GM18519 (cell line): ENCODE measurements around the gene RFT1.

Source experiments
- ATAC-seq: cut with Tn5 transposase; IDR thresholded peaks from one replicate; pipeline ENCODE4 v1.9.1; 2021; ENCODE audit warnings: mild to moderate bottlenecking, moderate library complexity; ENCODE audit not compliant: unreplicated experiment, low FRiP score

The RFT1 gene, protein sequence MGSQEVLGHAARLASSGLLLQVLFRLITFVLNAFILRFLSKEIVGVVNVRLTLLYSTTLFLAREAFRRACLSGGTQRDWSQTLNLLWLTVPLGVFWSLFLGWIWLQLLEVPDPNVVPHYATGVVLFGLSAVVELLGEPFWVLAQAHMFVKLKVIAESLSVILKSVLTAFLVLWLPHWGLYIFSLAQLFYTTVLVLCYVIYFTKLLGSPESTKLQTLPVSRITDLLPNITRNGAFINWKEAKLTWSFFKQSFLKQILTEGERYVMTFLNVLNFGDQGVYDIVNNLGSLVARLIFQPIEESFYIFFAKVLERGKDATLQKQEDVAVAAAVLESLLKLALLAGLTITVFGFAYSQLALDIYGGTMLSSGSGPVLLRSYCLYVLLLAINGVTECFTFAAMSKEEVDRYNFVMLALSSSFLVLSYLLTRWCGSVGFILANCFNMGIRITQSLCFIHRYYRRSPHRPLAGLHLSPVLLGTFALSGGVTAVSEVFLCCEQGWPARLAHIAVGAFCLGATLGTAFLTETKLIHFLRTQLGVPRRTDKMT

DNA sequence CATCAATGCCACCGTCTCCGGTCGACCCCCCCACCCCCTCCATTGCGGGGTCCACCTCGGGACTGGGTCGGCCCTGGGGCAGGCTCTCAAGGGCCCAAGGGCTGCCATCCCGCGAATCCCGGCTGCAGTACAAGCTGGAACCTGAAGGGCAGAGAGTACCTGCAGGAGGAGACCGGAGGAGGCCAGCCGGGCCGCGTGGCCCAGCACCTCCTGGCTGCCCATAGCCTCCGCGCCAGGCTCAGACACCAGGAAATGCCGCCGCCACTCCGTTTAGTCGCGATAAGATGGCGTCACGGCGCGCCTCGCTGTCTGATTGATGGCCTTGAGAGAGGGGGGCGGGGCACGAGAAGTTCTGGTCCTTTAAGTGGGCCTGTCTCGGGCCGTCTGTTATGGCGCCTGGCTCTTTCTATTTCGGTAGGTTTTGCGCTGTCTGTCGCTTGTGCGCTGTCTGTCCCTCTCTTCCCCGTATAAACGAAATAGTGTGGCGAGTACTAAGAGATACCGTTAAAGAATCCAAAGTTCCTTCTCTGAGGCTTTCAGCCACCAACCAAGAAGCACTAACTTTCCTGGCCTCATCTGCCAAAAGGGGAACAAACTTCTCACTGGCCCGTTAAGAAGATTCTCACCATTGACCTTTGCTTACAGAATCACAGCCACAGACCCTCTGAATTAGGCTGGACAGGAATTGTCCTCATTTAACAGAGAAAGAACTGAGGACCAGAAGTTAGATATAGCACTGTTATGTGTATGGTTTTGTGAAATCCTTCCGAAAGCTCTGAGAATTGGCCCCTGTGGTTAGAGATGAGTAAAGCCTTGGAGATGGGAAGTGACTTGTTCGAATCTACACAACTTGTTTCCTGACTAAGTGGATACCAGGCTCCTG, at the start of gene RFT1:
TSS of gene RFT1 (minus strand) at position 257 of the 883 bp plus-strand sequence. CDS start at position 222, 35 bp downstream.
- ATAC-seq: peak; percentile 48

DNA sequence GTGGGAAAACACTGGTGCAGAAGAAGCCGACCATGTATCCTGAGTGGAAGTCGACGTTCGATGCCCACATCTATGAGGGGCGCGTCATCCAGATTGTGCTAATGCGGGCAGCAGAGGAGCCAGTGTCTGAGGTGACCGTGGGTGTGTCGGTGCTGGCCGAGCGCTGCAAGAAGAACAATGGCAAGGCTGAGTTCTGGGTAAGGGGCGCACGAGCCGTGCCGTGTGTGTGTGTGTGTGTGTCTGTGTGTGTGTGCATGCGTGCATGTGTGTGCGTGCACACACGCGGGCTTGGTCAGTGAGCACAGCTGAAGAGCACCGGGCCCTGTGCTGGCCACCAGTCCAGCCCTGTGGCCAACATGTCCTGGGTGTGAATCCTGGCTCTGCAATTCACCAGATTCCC, 49.3 kb upstream of the RFT1 start:
- ATAC-seq: no peak

DNA sequence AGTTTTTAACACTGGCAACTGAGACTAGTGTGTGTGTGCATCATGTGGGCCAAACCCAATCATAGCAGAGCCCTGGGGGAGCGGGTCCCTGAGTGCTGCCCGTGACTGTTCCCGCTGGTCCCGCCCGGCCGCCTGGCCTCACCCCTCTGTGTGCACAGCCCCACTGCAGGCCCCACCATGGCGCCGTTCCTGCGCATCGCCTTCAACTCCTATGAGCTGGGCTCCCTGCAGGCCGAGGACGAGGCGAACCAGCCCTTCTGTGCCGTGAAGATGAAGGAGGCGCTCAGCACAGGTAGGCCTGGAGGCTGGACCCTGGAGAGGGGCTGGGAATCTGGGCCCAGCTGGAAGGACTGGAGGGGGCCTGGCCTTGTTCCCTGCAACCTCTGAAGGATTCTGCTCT, 48.0 kb upstream of the RFT1 start:
- no peak for ATAC-seq

DNA sequence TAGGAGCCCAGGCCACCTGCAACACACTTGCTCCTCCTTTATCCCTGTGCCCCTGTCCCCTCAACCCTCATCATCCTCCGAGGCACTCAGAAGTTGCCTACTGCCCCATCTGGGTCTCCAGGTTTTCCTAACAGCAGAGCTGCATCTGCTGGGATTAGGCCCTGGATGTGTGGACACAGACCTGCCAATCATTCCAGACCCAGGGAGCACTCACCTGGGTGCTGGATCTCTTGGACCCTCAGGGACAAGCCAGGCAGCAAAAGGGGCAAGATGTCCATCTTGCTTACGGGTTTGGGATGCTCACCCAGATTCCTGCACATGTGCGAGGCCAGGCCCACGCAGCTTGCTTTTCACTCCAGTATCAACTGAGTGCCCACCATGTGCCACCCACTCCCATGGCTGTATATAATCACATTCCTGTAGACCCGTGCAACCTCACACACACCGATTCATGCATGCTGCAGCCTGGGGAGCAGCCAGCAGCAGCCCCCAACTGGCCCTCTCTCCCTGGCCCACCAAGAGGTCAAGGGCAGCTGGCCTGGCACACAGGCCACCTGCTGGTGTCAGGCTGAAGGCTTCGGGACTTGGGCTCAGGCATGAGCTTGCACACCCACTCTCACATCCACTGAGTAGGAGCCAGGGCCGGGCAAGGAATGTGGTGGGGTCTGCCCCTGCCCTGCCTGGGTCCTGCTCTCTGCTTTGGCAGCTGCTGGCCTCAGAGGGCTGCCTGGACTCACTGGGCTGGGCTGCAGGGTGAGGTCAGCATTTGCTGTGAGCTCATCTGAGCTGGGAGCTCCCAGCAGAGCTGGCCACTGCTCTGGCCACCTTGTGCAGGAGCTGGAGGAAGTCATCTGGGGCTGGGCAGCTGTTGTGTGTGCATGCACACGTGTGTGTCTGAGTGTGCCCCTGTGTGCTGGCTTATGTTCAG, 45.6 kb upstream of the RFT1 start:
- ATAC-seq: no peak

DNA sequence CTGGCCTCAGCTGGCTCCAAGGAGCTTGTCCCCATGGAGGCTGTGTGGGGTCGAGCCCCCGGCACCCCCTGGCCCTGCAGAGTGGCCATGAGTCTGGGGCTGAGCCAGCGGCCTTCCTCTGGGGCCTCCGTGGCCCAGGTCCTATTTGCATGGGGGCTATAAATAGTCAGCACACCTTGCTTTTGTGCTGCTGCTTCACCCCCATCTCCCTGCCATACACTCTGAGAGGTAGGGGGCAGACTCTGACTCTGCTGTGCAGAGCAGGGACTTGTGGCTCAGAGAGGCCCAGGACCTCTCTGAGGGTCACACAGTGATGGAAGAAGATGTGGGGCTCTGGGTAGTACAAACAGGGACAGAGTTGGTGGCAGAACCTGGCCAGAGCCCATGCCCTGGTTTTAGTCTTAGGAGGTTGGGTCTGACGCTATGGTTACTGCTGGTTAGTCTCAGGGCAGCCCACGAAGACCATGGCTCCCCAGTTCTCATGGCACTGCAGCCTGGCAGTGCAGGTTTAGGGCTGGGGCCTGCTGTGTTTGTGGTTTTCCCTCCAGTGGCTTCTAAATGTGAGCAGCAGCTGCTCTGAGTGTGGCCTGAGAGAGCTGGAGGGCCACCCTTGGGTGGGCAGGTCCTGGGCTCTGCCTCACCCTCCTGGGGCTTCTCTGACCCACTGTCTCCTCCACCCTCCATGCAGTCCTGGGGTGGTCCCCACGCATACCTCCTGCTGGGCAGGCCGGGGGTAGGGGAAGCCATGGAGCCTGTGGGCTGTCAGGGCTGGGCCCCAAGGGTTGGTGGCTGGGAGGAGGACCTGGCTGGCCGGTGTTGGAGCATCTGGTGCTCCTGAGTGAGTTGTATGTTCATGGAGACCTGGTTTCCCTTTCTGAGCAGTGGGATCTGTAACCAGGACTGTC, 44.4 kb upstream of the RFT1 start:
- ATAC-seq: no peak

DNA sequence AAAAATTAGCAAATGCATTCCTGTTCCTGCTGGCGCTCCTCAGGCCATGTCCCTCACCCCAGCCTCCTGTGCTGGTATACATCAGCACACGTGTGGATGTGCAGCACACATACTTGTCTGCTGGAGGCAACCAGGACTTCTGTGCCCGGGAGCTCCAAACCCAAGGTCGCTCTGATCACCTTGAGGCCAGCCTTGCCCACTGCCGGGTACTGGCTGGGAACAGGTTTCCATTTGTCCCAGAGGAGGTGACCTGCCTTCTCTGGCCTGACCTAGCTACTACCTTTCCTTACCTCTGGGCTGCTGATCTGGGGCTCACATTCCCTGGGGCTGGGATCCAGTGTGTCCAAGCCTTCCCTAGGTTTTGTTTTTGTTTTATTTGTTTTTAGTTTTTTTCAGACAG, 42.9 kb upstream of the RFT1 start:
- ATAC-seq: no peak

DNA sequence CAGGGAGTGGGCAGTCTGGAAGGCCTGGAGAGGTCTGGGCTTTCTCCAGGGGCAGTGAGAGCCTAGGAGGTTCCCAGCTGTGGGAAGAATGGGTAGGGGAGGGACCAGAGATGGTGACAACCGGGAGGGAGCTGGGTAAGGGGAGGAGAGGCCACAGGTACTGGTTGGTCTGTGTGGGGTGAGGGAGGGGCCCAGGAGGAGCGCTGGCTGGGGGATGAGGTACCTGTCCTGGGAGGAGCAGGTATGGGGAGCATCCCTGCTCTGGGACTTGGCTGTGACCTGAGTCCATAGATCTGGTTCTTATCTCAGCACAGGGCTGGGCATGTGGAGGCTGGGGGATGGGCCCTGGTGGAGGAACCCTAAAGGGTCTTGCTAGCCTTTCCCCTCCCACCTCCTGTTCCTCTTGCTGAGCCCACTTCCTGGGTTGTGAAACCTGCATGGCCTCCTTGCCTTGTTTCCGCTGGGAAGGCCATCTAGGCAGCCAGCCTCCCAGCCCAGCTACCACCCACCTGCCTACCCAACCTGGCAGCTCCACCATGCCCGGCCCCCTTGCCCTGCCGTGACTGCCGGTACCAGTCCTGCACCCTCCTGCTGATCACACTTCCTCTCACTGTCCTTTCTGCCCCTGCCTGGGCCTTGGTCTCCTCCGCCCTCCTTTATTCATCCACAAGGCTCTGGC, 41.7 kb upstream of the RFT1 start:
- no peak for ATAC-seq

DNA sequence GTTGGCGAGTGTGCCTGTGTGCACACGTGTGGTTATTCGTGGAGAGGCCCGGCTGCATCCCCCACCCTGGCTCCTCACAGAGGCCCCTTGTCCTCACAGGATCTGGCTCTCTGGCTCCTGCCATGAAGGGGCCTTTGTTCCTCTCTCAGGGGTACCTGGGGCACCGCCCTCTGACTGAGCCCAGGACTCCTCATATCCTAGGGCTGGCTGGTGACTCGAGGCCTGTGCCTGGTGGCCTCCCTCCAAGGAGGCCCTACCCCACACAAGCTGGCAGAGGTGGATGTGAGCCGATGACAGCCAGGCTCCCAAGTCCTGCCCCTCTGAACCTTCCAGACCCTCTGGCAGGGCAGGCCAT, 40.8 kb upstream of the RFT1 start:
- ATAC-seq: no peak

DNA sequence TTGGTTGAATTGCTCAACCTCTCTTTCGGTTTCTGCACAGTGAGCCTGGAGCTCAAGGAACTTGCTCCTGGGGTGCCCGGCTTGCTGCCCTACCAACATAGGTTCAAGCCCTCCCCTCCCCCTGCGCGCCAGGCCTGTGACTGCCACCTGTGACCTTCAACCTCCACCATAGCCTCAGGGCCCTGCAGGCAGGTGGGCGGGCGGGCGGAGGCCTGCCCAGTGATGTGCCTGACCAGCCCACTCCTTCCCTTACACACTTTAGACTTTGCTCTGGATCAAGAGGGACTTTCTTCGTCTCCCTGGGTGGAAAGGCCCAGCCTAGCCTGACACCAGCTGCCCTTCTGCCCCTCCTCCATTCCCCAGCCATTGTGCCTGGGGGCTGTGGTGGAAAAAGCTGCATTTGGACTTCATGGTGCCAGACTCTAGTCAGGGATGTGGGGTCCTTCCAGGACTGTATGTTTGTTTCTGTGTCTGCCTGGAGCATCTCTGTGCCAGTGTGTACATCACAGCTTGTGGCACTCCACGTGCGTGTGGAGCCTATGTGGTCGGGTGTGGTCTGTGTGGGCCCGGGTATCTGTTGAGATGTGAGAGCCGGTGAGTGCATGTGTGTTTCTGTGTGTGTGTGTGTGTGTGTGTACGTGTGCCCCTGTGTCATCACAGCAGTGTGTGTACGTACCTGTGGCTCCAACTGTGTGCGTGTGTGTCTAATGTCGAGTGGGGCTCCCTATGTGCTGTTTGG, 40.3 kb upstream of the RFT1 start:
- no peak for ATAC-seq

DNA sequence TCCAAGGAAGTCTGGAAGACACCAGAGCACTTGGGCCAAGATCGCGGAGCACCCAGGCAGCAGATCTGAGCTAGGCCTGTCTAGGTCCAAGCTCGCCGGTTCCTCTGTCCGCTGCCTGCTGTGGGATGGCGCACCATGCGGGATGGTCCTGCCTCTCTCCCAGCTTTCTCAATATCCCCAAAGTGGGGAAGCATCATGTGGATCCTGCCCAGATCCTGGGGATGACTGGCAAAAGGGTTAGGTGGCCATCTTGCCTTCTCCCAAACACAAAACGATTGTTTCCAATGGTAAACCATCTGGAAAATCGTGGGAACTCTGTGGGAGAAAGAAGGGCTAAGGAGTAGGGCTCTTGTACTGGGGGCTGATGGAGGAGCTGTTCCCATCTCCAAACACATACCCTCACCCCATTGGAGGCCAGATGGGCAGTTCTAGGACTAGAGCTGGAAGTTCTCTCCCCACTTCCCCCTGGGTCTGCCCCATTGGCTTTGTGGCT, 39.6 kb upstream of the RFT1 start:
- no peak for ATAC-seq

DNA sequence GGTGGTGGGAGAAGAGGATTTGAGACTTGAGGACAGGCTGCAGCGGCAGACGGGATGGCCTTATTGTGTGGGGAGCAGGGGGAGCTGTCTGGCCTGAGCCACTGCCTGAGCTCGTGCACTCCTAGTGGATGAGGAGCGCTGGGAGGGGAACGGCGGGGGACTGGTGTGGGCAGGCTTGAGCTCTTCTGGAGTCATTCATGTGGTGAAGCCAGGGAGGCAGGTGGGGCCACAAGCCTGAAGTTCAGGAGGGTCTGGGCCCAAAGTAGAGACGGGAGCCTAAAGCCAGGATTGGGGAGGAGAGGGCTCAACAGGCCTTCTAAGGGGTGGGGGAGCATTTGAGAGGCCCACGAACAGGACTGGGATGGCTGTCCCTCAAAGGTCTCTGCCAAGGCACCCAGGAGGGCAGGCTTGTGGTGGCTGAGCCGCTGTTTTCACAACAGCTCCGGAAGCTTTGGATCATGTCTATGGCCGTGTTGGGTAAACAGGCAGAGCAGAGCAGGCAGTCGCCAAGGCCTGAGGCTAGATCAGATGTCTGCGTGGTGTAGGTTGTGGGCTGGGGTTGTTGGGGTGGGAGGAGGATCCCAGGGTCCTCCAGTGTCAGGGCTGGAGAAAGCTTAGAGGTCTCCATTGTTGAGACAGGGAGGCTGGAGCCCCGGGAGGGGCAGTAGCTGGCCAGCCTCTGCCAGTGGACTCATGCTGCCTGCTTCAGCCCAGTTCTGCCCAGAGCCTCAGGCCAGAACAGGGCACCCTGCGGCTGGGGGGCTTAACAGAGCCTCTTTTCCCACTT, 39.0 kb upstream of the RFT1 start:
- ATAC-seq: no peak

DNA sequence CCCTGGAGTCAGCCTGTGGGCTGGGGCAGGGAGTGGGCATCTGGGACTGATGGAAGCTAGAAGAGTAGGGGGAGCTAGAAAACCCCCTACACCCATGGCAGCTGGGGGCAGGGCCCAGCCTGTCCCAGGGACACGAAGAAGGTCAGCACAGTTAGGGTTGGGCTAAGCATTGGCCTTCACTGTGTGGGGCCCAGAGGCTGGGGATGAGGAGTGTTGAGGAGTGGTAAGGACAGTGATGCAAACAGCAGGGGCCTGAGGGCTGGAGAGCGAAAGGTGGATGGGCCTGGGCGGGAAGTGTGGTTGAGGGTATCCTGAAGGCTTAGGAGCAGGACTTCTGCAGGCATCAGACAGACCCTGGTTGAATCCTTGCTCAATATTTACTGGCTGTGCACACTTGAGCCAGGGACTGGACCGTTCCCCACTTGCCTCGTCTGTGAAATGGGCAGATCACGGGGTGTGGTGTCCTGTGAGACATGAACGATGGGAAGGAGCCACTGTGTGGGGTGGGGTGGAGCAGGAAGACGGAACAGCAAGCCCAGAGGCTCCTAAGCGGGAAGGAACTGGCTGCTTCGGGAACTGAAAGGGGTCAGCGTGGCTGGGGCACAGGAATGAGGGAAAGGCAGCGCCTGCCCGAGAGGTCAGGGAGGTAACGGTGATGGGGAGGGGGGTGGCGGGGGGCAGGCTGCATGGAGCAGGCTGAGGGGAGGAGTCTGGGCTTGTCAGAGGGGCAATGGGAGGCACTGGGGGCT, 38.1 kb upstream of the RFT1 start:
- no peak for ATAC-seq

DNA sequence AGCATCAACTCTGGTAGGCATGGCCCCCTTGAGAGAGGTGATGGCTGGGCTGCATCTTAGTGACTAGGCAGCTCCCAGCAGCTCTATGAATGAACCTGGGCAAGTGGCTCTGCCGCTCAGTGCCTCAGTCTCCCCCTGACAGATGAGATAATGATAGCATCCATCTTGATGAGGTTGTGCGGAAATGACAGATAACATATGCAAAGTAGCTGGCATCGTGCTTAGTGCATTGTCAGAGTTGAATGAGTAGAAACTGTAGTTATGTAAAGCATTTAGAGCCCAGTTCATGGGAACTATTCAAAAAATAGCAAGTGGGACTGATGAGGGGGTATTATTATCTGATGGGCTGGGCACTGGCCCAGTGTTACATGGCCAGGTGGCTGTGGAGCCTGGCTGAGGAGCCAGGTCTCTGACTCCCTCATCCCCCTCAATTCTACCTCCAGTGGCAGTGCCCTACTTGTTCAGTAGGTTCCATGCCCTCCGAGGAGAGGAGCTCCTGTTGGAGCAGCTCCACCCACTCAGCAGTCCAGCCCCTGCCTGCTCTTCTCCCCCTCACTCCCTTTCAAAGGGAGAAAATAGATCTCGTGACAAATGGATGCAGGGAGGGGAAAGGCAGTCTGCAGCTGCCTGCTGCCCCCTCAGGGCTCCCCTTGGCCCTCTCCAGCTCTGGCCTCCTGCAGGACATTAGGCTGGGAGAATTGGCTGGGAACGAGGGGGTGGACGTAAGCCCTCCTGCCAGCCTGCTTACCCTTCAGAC, 37.4 kb upstream of the RFT1 start:
- no peak for ATAC-seq

DNA sequence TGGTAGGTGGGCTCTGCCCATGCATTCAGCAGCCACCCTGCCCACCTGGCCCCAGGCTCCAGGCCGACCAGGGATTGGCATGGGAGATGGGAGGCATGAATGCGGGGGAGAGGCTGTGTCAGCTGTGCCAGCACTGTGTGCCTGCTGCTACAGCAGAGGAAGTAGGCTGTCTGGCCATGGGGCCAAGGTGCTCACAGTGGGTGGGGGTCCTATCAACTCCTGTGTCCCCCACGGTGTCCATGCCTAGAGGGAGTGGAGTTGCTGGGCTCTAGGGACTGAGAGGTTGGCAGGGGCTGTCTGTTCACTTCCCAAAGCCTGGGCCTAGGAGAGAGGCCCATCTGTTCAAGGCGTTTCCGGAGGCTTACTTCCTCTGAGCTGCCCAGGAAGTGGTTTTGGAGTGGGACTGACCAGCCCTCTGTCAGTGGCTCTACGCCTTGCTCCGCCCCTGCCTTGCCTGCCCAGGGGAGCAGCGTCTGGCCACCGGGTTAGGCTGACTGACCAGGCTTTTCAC, 36.6 kb upstream of the RFT1 start:
- ATAC-seq: no peak

DNA sequence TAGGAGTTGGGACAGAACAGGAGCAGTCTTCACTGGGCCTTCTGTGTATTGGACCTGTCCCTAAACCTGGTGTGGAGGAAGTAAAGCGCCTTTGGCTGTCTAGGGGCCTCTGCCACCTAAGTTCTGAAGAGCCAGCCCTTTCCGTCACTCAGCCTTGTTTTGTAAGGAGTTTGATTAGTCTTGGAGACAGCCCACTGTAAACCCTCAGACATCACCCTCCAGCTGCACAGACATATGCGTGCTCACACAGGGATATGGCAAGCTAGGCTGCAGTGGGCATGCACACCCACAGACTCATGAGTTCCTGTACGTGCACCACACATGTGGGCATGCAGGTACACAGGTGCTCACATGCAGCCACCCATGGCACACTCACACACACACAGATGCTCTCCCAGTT, 36.0 kb upstream of the RFT1 start:
- no peak for ATAC-seq

DNA sequence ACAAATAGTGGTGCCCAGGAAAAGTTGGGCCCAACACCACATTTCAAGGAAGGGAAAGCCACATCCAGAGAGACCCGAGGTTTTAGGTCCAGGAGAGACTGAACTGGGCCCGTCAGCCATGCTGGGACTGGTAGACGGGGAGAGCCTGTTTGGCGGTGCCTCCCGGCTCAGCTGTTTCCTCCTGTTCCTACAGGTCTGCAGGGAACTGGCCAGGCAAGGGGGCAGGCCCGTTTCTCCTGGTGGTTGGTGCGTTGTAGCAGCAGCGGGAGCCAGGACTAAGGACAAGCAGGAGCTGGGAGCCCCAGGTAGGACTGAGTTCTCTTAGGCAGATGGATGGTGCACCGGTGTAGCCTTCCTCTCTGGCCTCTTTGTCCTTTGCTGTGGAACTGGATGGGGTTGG, 34.7 kb upstream of the RFT1 start:
- no peak for ATAC-seq
